ENCODE data around the gene LRCH1.

LRCH1 gene

GRCh38 chr13:46609052-46609451 lies 56.1 kb downstream of the LRCH1 start:
- no peak for TF ChIP-seq MAX (IDR thresholded peaks at IDR 0.05)
- TF ChIP-seq TEAD4 (IDR thresholded peaks at IDR 0.05): no peak
- TF ChIP-seq NFIC (IDR thresholded peaks at IDR 0.05): no peak
- TF ChIP-seq ZBTB7A (IDR thresholded peaks at IDR 0.05; ENCODE audit: low read depth): no peak
- no peak for TF ChIP-seq EGR1 (IDR thresholded peaks at IDR 0.05)
- TF ChIP-seq TAF1 (IDR thresholded peaks at IDR 0.05; ENCODE audit: low read depth): no peak
- no peak for TF ChIP-seq CEBPB (IDR thresholded peaks at IDR 0.05)
- no peak for TF ChIP-seq REST (IDR thresholded peaks at IDR 0.05; ENCODE audit: low read depth)
- no peak for TF ChIP-seq USF1 (IDR thresholded peaks at IDR 0.05)
- TF ChIP-seq FOXM1 (IDR thresholded peaks at IDR 0.05; ENCODE audit: borderline replicate concordance, low read depth): no peak

GRCh38 chr13:46609726-46610125 lies 56.8 kb downstream of the LRCH1 start:
- TF ChIP-seq TCF12 (IDR thresholded peaks at IDR 0.05; ENCODE audit: low read depth) (no peak), CREB1 (IDR thresholded peaks at IDR 0.05; ENCODE audit: low read depth) (no peak), TEAD4 (IDR thresholded peaks at IDR 0.05) (no peak), EGR1 (IDR thresholded peaks at IDR 0.05) (no peak), NFIC (IDR thresholded peaks at IDR 0.05) (no peak), TAF1 (IDR thresholded peaks at IDR 0.05; ENCODE audit: low read depth) (no peak), RAD21 (IDR thresholded peaks at IDR 0.05; ENCODE audit: low read depth) (no peak), FOXM1 (IDR thresholded peaks at IDR 0.05; ENCODE audit: borderline replicate concordance, low read depth) (no peak), MAX (IDR thresholded peaks at IDR 0.05) (no peak), EP300 (IDR thresholded peaks at IDR 0.05; ENCODE audit: borderline replicate concordance) (no peak)

GRCh38 chr13:46612267-46612666 lies 59.3 kb downstream of the LRCH1 start:
- no peak for TF ChIP-seq MAX (IDR thresholded peaks at IDR 0.05)

GRCh38 chr13:46613409-46614049 lies 60.6 kb downstream of the LRCH1 start:
- no peak for TF ChIP-seq TCF12 (IDR thresholded peaks at IDR 0.05; ENCODE audit: low read depth)
- TF ChIP-seq TEAD4 (IDR thresholded peaks at IDR 0.05): no peak
- TF ChIP-seq ZBTB7A (IDR thresholded peaks at IDR 0.05; ENCODE audit: low read depth): no peak
- no peak for TF ChIP-seq USF1 (IDR thresholded peaks at IDR 0.05)
- no peak for TF ChIP-seq YY1 (IDR thresholded peaks at IDR 0.05; ENCODE audit: low read depth)
- TF ChIP-seq FOXM1 (IDR thresholded peaks at IDR 0.05; ENCODE audit: borderline replicate concordance, low read depth): no peak
- TF ChIP-seq NFIC (IDR thresholded peaks at IDR 0.05): no peak

- TF ChIP-seq TCF12 (IDR thresholded peaks at IDR 0.05; ENCODE audit: low read depth) (no peak), RAD21 (IDR thresholded peaks at IDR 0.05; ENCODE audit: low read depth) (no peak), CEBPB (IDR thresholded peaks at IDR 0.05) (no peak), CREB1 (IDR thresholded peaks at IDR 0.05; ENCODE audit: low read depth) (no peak), USF1 (IDR thresholded peaks at IDR 0.05) (no peak), NFIC (IDR thresholded peaks at IDR 0.05) (no peak), MAX (IDR thresholded peaks at IDR 0.05) (no peak), FOXM1 (IDR thresholded peaks at IDR 0.05; ENCODE audit: borderline replicate concordance, low read depth) (no peak), EP300 (IDR thresholded peaks at IDR 0.05; ENCODE audit: borderline replicate concordance) (no peak), TEAD4 (IDR thresholded peaks at IDR 0.05) (no peak), ZBTB7A (IDR thresholded peaks at IDR 0.05; ENCODE audit: low read depth) (no peak)
Observed at GRCh38 chr13:46614582-46614981, 61.6 kb downstream of the LRCH1 start.

- TF ChIP-seq YY1 (IDR thresholded peaks at IDR 0.05; ENCODE audit: low read depth) (no peak), USF1 (IDR thresholded peaks at IDR 0.05) (no peak), FOXM1 (IDR thresholded peaks at IDR 0.05; ENCODE audit: borderline replicate concordance, low read depth) (no peak), TAF1 (IDR thresholded peaks at IDR 0.05; ENCODE audit: low read depth) (no peak), MAX (IDR thresholded peaks at IDR 0.05) (no peak), NFIC (IDR thresholded peaks at IDR 0.05) (no peak)
Observed at GRCh38 chr13:46615888-46616531, 63.0 kb downstream of the LRCH1 start.
